Islet precursor cell (in vitro differentiated cells): ENCODE measurements around the gene PICALM.
"Not testable (repeated sequence)": the region's sequence is repeated elsewhere in the genome, so short reads cannot be mapped to it uniquely, and the experiment has no call there.

ENCODE experiments used
- DNase-seq: peaks from one replicate; pipeline ENCODE4 v3.0.0-alpha.2; 2018

PICALM gene

GRCh38 chr11:85934596-85935169 lies 134.2 kb downstream of the PICALM start:
- DNase-seq, result no peak

- DNase-seq, result no peak
These were observed 138.0 kb downstream of the PICALM start for GRCh38 chr11:85930879-85931366.

DNA sequence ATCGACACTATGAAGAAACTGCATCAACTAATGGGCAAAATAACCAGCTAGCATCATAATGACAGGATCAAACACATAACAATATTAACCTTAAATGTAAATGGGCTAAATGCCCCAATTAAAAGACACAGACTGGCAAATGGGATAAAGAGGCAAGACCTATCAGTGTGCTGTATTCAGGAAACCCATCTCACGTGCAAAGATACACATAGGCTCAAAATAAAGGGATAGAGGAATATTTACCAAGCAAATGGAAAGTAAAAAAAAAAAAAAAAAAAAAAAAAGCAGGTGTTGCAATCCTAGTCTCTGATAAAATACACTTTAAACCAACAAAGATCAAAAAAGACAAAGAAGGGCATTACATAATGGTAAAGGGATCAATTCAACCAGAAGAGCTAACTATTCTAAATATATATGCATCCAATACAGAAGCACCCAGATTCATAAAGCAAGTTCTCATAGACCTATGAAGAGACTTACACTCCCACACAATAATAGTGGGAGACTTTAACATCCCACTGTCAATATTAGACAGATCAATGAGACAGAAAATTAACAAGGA lies 142.2 kb downstream of the PICALM start:
- not testable (repeated sequence) for DNase-seq

DNA sequence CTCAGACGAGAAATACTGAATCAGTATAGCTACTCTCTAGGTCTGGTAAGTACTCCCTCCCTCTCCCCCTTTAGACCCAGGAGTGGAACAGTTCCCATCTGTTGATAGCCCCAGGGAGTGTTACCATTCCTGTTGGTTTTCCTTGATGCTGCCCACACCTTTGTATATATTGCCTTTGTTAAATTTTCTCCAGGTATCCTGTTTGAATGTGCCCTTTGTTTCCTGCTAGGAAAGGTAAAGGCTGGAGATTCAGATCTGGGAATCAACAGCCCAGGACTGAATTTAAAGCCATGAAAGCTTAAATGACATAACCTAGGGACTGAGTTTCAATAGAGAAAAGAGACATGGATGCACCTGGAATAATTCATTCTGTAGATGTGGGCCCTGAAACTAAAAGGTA lies 145.4 kb downstream of the PICALM start:
- peak; percentile 67 for DNase-seq

GRCh38 chr11:85922367-85922766 lies 146.5 kb downstream of the PICALM start:
- no peak for DNase-seq

DNA sequence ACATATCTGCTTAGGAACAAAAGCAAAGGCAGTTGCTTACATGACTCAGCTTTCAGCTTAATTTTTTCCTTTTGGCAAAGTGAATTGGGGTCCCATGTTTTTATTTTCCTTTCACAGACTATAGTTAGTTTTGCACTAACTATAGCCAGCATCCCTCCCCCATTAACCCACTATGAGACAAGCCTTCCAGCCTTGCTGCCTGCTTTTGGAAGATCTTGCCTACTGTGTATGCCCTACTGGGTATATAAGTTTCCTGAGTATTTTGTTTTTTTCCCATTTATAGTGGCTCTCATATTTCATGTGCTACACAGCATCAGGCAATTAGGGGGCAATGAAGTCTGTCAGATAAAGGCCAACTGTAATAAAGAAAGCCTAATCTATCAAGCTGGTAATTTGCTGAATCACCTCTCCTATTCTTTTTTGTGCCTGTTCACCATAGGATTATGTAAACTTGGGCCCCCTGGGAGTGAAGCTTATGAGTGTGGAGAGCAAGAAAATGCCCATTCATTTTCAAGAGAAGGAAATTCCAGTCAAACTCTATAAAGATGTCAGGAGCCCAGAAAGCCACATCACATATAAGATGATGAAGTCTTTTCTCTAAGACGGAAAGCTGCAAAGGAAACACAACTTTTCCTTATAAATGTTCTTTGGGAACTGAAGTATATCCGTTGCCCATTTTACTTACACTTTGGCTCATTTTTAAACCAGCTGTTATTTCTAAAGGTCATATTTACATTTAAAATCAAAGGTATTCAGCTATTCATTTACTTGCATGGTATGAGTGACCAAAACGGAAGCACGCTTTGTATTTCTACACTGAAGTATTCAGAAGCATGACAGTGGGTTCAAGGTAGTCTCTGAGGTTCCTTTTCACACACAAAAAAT lies 149.7 kb downstream of the PICALM start:
- DNase-seq, result no peak

DNA sequence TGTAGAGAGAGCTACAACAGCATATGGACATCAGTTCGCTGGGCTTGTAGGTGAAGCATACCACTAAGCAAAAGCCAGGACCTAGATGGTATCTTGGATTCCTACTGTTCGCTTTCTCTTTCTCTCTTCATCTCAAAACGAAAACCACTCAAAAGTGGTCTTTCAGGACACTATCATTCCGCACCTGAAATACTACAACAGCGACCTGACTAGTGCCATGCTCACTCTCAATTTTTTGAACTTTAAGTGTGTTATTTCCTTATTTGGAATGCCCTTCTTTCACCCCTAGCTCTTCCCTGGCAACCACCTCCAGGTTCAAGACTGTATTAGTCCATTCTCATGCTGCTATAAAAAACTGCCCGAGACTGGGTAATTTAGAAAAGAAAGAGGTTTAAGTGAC lies 154.5 kb downstream of the PICALM start:
- no peak for DNase-seq

- no peak for DNase-seq
These were observed 155.4 kb downstream of the PICALM start for GRCh38 chr11:85913513-85913912.

DNA sequence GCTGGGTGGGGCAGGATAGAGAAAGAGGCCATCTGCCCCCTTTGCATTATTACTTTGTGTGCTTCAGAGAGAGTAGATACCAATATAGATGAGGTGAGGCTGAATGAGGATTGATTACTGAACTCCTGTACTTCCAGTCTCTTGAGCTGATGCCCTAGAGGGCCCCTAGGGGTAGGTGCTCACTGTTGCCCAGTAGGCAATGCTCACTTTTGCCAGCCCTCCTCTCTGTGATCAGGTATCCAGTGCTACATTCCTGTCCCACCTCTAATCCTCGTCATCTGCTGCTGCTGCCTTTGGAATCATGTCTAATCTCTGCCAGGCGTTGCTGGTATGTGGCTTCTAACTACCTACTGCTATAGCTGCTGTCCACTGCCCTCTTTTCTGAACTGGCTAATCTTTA lies 156.5 kb downstream of the PICALM start:
- DNase-seq, result no peak
